ENCODE measurements around the gene DDX20.

DDX20 gene

DNA sequence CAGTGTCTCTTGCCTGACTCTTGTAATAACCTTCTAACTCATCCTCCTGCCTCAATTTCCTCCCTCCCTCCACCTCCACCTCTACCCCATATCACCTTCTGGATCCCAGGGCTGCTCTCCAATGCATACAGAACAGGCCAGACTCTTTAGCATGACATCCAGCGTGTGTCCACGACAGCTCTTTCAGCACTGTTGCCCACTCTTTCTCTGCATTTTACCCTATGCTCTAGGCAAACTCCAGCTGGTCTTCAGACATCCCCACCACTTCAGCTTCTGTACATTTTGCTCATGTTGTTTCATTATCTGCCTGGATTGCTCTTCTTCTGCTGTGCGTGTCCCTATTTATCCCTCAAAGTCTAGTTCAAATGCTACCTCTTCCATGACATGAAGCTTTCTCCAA, 21.3 kb upstream of the DDX20 start:
- Histone ChIP-seq H3K27me3 (no peaks in the 10 kb centered on the region), H3K36me3 (no peaks in the 10 kb centered on the region), H3K9me3 (no peaks in the 10 kb centered on the region), H3K4me1 (no peaks in the 10 kb centered on the region; the same call in 1 of the 2 replicates), H3K4me3 (ENCODE audit: low read depth, low read length) (no peak overlapping the region)
- no peak for DNase-seq
- TF ChIP-seq CTCF (IDR thresholded peaks at IDR 0.05; ENCODE audit: low read depth, low read length) = no peak

GRCh38 chr1:111734856-111735255, 20.8 kb upstream of the DDX20 start:
- no peaks in the 10 kb centered on the region for H3K27me3 ChIP-seq
- no peaks in the 10 kb centered on the region; the same call in 1 of the 2 replicates for H3K4me1 ChIP-seq
- H3K36me3 ChIP-seq = no peaks in the 10 kb centered on the region
- no peak overlapping the region for H3K4me3 ChIP-seq (ENCODE audit: low read depth, low read length)
- DNase-seq = no peak
- no peaks in the 10 kb centered on the region for H3K9me3 ChIP-seq
- no peak for TF ChIP-seq CTCF (IDR thresholded peaks at IDR 0.05; ENCODE audit: low read depth, low read length)

- no peak overlapping the region for H3K4me3 ChIP-seq (ENCODE audit: low read depth, low read length)
- H3K27me3 ChIP-seq = no peaks in the 10 kb centered on the region
Measured at GRCh38 chr1:111735321-111735720, 20.4 kb upstream of the DDX20 start.

GRCh38 chr1:111735858-111736544, 19.7 kb upstream of the DDX20 start:
- no peaks in the 10 kb centered on the region; the same call in 1 of the 2 replicates for H3K4me1 ChIP-seq
- H3K9me3 ChIP-seq = no peaks in the 10 kb centered on the region
- no peak for TF ChIP-seq CTCF (IDR thresholded peaks at IDR 0.05; ENCODE audit: low read depth, low read length)
- H3K4me3 ChIP-seq (ENCODE audit: low read depth, low read length) = no peak overlapping the region
- peak; percentile 28 for DNase-seq
- no peaks in the 10 kb centered on the region for H3K27me3 ChIP-seq
- no peaks in the 10 kb centered on the region for H3K36me3 ChIP-seq

More at GRCh38 chr1:111735321-111735720, 20.4 kb upstream of the DDX20 start:
- H3K9me3 ChIP-seq = no peaks in the 10 kb centered on the region
- H3K4me1 ChIP-seq = no peaks in the 10 kb centered on the region; the same call in 1 of the 2 replicates
- no peak for TF ChIP-seq CTCF (IDR thresholded peaks at IDR 0.05; ENCODE audit: low read depth, low read length)
- no peak for DNase-seq
- H3K36me3 ChIP-seq = no peaks in the 10 kb centered on the region

DNA sequence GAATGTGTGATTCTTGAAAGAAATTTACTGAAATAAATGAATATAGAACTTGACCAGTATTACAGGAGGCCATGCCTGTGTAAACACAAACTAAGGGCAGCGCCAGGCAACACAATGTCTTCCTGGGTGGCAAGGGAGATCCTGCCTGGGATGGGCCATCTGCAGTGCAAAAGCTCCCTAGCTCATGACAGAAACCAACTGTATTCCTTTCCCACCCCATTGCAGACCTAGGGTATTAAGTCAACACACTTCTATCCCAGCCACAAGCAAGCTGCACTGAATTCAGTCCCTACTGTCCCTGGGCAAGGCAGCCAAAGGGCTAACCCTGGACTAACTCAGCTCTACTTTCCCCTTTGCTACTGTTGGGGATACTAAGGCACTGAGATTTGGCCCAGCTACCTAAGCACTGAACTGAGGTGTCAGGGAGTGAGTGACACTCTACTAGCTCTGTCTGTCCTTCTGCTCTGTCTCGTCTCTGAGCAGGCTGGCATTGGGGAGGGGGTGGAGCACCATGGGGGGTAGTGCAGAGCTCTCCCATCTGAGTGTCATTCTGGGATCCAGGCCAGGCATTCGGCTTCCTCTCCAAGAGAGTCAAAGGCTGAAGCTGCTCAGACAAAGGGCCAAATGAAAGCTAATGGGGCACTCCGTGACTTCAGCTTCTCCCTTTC, 19.0 kb upstream of the DDX20 start:
- DNase-seq = no peak
- no peak for TF ChIP-seq CTCF (IDR thresholded peaks at IDR 0.05; ENCODE audit: low read depth, low read length)
- no peaks in the 10 kb centered on the region for H3K36me3 ChIP-seq
- H3K4me3 ChIP-seq (ENCODE audit: low read depth, low read length) = no peak overlapping the region
- H3K4me1 ChIP-seq = no peaks in the 10 kb centered on the region; the same call in 1 of the 2 replicates
- H3K9me3 ChIP-seq = no peaks in the 10 kb centered on the region
- no peaks in the 10 kb centered on the region for H3K27me3 ChIP-seq

Data from BE2C (cell line).